ENCODE results near the gene ZSCAN21.

- TF ChIP-seq CTCF (tag by site-specific recombination; IDR thresholded peaks at IDR 0.05) (no peak), ZNF624 (tag by site-specific recombination; IDR thresholded peaks at IDR 0.05) (no peak)
Observed at GRCh38 chr7:100105534-100105933, 56.0 kb downstream of the ZSCAN21 start.
